MM.1S (cell line): Measurements from ENCODE around the gene KCNG2.

ENCODE experiments used
- EZH2 ChIP-seq: fragments of 300-600 bp; sonication (generic); optimal IDR thresholded peaks from 2 replicates; pipeline ENCODE3; 2017; ENCODE audit warnings: low read depth, mild to moderate bottlenecking, antibody characterized with exemption, low read length, mixed read lengths
- EZH2phosphoT487 ChIP-seq: fragments of 300-600 bp; sonication (generic); IDR thresholded peaks from 2 replicates; pipeline ENCODE4 v1.6.1; 2018; ENCODE audit warnings: antibody characterized with exemption, low read length
- TF ChIP-seq, protein P1 (sequence below): fragments of 300-600 bp; sonication (generic); IDR thresholded peaks from 2 replicates; pipeline ENCODE4 v1.5.1; 2016; ENCODE audit warnings: antibody characterized with exemption, low read length, mixed read lengths

DNA sequence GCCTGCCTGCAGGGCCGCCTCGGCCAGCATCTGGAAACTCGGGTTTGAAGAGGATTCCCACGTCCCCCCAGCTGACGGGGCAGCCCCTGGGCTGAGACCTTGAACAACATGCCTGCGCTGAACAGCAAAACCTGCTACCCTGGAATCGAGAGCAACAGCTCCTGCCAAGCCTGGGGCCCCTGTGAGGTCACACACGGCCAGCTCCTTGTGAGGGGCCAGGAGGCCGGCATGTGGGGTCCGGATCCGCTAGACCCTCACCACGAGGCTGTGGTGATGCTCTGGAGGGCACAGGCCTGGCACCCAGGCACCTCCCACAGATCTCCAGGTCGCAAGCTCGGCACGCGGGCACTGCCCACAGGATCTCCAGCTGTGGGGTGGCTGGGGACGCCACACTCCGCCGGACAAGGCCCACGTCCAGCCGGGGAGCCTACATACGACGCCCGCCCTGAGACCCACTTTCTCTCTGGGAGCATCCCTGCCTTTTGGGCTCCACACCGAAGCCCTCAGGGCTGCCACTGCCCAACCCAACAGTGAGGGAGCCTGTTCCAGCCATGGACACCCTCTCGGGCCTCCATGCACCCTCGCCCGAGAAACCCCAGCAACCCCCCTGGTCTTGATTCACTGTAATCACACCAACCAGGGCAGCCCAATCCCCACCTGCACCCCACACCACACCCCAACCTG is 119.6 kb downstream of the KCNG2 start:
- TF ChIP-seq, protein P1, sequence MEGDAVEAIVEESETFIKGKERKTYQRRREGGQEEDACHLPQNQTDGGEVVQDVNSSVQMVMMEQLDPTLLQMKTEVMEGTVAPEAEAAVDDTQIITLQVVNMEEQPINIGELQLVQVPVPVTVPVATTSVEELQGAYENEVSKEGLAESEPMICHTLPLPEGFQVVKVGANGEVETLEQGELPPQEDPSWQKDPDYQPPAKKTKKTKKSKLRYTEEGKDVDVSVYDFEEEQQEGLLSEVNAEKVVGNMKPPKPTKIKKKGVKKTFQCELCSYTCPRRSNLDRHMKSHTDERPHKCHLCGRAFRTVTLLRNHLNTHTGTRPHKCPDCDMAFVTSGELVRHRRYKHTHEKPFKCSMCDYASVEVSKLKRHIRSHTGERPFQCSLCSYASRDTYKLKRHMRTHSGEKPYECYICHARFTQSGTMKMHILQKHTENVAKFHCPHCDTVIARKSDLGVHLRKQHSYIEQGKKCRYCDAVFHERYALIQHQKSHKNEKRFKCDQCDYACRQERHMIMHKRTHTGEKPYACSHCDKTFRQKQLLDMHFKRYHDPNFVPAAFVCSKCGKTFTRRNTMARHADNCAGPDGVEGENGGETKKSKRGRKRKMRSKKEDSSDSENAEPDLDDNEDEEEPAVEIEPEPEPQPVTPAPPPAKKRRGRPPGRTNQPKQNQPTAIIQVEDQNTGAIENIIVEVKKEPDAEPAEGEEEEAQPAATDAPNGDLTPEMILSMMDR, result no peak
- TF ChIP-seq EZH2 (no peak), EZH2phosphoT487 (no peak)
